Measurements from ENCODE around the gene COL5A1.
"Not testable (repeated sequence)": the region's sequence is repeated elsewhere in the genome, so short reads cannot be mapped to it uniquely, and the experiment has no call there.

COL5A1 gene

DNA sequence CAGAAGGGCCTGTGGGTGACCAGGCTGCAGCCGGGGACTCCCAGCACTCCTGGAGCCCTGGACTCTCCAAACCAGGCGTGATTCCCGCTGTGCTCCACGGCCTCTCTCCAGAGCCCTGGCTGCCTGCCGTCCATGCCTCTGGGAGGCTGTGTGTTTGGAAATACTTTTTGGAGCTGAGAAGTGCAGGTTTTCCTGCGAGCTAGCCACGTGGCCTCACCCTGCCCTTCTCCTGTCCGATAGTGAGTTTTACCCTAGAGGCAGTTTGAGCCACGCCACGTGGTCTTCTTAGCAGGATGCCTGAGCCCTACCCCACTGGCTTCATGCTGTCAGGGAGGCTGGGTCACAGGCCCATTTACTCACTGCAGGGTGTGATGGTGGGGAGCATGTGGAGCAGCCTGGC is 71.3 kb downstream of the COL5A1 start:
- no peak for DNase-seq

DNA sequence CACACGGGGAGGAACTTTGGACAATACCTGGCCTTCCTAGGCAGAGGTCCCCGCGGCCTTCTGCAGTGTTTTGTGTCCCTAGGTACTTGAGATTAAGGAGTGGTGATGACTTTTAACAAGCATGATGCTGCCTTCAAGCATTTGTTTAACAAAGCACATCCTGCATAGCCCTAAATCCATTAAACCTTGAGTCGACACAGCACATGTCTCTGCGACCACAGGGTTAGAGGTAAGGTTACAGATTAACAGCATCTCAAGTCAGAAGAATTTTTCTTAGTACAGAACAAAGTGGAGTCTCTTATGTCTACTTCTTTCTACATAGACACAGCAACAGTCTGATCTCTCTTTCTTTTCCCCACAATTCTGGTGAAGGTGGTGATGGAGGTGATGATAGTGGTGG is 73.9 kb downstream of the COL5A1 start:
- DNase-seq: not testable (repeated sequence)

DNA sequence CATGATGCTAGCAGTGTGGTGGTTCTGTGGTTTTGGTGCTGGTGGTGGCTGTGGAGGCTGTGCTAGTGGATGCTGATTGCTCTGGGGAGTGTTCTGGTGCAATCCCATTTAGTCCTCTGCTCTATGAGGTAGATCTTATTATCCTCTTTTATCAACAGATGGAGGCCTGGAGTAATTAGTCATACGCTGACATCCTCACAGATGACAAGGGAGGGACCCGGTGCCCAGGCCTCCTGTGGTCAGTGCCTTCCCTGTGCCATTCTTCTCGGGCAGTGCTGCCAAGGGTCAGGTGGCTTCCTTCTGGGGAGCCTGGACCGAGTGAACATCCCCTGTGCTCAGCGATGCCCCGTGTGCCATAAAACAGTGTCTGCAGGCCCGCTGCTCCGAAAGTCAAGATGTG is 74.5 kb downstream of the COL5A1 start:
- no peak for DNase-seq

DNA sequence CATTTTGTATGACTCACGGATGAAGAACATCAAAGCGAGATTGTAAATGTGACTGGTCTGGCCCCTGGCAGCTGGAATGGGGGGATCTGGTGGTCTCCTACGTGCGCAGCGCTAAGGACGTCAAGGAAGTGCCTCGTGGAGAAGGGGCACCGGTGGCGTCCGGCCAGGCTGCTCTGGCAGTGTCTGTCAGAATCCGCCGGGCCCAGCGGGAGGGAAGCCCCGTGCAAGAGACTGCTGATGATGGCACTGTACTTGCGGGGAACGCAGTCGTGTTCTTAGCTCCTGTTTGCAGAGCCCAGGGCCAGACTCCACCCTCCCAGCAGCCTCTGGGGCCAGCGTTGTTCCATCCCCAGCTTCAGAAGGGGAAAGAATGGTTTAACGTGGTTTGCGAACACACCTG is 75.5 kb downstream of the COL5A1 start:
- no peak for DNase-seq

DNA sequence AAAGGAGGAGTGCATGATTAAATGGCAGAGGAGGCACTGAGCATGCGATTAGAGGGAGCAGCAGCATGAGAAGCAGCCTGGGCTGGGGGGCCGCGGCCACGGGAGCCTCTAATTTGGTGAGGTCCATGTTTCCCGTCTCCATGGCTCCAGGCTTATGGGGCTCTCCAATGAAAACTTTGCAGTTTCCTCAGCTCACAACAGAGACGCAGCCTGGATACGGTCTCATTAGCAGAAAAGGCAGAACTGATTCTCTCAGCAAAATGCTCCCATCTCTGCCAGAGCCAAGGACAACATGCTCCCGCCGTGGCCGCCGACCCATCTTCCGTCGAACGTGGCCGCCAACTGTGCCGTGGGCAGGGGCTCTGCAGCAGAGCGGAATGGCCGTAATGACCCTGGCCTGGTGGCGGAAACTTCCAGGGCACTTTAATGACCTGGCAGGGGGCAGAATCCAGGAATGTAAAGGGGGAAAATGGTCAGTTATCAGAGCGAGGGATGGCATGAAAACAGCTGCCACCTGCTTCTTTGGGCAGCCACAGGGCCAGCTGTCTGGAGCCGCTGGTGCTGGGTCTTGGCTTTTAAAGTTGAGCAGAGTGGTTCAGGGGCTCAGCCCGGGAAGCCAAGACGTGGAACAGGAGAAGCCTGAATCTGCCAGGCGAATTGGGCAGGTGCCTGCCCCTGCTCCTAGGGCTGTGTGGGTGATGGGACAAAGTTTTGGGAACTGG is 76.5 kb downstream of the COL5A1 start:
- DNase-seq: no peak

DNA sequence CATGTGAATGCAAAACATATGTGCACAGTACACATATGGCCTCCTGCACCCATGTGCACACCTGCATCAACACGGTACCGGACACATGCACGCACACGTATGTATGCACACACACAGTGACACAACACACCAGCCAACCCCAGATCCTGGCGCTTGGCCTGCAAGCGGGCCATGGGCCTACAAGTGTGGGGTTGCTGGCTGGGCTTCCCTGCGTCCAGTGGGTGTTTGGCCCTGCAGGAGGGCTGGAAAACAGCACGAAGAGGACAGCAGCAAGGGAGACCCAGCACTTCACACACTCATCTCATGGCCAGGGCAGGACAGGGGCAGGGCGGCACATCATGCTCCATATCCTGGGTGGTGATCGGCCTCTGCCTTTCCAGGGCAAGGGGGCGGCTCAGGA is 77.7 kb downstream of the COL5A1 start:
- DNase-seq: no peak

DNA sequence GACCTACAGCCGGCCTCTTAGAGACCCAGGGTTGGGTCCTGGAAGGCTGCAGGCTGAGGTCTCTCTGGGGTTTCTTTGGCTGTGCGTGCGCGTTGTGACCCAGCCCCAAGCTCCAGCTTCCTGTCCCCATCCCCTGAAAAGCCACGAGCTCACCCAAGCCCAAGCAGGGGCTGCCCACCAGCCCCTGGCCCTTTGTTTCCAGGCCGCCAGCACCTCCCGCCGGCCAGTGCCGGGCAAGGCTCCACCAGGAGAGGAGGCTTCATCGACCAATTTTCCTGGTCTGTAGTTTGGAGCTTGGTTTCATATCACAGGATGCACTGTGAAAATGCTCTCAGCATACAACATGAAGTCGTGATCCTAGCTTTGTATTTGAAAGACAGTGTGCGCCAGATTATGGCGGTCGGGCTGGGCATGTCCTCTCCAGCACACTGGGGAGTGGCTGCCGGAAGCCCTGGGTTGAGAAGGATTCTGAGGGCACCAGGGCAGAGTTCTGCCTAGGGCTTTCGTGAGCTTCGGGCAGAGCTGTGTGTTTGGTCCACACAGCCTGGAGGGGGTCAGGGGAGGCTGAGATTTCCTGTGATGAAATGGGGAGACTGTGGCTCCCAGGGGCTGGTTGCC is 78.6 kb downstream of the COL5A1 start:
- DNase-seq: no peak

DNA sequence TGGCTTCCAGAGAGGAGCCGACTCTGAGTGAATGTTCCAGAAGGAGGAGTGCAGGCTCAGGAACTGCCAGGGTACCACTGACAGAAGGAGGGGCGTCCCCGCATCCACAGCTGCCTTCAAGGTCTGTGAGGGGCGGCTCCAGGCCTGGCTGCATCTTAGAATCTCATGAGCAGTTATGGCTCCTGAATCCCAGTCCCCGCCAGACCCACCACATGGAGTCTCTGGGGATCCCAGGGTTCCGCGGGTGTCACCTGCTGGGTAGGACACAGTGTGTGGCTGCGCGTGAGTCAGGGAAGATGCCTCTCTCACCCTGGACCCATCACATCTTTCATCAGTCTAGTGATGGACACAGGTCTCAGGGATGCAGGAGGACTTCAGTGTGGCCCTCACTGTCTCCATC is 79.2 kb downstream of the COL5A1 start:
- no peak for DNase-seq

DNA sequence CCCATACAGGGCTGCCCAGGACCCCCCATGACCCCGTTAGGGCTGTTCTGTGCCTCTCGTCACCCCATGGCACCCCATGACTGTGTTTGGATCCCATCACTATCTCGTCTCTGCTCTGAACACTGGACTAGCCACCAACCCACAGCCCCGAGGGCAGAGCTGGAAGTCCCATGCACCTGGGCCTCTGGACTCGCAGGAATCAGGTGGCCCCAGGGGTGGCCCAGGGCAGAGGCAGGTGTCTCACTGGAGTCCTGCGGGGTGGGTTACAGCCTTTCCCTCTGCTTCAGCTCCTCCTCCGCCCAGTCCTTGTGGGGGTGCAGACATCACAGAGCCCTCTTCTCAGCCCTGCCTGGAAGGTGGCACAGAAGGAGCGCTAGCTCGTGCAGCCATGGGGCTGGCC is 79.7 kb downstream of the COL5A1 start:
- DNase-seq: no peak

DNA sequence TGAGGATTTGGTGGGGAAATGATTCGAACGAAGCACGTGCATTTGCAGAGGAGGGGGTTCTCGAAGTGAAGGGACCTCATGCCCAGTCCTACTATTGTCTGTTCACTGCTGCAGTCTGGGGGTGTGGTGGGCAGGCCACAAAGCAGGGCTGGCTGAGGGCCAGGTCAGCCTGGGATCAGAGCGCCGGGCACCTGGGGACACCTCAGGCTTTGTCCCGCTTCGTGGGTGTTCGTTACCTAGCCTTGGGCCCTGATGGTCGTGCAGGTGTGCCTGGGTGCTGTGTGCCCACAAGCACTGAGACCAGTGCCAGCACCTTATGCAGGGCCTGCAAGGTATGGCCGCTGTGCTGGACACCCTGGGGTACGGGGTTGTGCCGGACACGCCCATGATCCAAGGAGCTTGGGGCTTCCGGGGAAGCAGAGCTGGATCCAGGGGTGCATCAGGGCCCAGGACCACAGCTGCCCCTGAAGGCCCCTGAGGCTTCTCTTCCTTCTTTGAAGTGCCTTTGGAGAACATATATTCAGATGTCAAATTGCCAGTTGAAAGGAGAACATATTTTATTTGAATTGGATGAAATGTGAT is 80.6 kb downstream of the COL5A1 start:
- no peak for DNase-seq

DNA sequence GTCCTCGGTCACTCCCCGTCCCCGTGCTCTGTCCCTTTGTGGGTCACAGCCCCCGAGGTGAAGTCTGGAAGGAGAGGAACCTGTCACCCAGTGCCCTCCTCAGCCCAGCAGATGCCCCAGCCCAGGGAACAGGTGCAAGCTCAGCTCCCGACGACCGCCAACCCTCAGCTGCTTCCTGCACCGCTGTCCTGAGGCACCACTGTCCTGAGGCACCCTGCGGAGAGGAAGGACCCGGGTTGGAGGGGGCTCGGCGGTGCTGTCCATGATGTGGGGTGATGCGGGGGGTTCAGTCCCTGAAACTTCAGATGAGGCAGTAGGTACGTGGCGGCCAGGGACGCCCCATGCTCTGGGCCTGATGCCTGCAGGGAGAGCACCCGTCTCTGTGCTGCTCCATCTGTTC is 81.4 kb downstream of the COL5A1 start:
- no peak for DNase-seq

DNA sequence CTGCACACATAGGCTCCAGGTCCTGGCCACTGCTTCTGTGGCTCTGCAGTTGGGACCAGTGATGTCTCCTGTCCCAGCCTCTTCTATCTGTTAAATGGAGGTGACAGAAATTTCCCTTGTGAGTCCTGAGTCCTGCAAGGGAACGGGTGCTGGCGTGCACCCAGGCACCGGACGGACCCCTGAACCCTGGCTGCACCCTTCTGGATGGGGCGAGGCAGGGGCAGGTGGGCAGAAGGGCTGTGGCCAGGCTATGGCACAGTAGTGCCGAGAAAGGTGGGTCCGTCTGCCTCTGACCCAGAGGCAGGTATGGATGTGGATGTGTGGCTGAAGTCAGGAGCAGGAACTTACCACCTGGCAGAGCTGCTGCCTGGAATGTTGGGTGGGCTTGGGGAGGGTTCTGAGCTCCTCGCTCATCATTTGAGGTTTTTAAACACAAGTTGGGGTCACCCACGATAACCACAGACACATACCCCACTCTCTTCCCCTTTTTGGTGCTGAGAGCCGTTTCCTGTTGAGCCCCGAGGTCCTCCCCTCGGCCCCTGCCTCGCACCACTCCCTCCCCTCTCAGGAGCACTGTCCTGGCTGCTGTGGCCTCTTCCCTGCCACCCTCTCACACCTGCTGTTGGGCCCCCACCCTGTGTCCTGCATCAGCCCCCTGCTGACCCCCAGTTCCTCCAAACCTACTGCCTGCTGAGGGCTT is 82.0 kb downstream of the COL5A1 start:
- DNase-seq: no peak

DNA sequence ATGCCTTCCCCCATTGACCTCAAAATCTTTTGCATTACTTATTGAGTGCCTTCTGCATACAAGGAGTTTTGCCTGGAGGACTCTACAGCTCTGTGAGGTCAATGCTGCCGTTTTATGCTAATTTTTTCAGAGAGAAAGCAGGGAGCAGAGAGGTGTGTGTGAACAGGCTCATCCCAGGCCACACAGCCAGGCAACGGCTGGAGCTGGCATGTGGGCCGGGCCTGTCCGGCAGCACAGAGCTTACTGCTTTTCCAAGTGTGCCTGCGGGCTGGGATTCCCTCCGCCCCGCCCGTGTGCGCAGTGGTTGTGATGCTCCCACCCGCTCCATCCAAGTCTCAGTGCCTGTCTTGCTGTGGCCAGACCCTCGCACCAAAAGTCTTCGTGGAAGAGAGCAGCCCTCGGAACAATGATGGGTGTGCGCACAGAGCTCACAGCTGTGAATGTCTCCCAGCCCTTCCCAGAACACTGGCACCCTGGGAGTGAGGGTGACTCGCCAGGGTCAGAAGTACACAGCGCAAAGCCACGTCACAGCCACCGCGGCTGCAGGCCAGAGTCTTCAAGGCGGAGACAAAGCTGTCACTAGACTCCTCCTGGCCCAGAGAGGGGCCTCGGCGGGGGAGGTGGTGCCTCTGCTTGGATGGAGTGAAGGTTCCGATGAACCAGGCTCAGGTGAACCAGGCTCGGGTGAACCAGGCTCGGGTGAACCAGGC is 82.8 kb downstream of the COL5A1 start:
- DNase-seq: no peak

DNA sequence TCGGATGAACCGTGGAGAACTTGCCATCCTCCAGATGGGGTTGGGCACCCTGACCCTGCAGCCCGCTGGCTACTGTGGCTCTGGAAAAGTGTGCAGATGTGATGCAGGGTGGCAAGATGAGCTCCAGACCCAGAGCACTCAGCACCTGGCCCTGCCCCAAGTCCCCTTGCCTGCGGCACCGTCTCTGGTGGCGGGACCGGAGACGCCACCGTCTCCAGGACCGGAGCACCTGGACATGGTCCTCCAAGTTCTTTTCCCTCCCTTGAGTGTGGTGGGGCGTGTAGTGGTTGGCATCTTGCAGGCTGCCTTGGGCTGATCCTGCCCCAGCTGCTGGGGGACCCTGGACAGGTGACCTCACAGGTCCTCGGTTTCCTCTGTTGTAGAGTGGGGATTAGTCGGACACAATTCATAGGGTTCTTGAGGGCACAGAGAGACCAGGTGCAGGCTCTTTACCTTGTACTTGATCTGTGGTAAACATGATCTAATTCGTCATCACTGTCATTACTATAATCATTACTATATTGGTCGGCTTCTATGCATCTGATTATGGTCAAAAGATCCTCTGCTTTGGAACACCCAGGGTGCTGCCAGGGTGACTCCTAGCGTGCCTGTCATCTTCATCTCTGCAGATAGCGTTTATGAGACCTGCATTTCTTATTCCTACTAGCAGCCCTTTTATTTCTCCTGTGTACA is 83.5 kb downstream of the COL5A1 start:
- DNase-seq: no peak

DNA sequence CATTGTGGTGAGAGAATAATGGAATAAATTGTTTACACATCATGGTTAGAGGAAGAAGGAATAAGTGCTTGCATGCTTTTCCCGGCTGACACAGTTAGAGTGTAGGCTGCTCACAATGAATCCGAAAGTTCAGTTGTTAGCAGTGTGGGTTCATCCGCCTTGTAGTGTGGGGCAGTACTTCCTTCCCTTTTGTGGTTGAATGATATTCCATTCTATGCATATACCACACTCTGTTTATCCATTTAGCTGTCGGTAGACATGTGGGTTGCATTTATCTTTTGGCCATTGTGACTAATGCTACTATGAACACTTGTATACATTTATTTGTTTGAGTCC is 84.0 kb downstream of the COL5A1 start:
- no peak for DNase-seq

DNA sequence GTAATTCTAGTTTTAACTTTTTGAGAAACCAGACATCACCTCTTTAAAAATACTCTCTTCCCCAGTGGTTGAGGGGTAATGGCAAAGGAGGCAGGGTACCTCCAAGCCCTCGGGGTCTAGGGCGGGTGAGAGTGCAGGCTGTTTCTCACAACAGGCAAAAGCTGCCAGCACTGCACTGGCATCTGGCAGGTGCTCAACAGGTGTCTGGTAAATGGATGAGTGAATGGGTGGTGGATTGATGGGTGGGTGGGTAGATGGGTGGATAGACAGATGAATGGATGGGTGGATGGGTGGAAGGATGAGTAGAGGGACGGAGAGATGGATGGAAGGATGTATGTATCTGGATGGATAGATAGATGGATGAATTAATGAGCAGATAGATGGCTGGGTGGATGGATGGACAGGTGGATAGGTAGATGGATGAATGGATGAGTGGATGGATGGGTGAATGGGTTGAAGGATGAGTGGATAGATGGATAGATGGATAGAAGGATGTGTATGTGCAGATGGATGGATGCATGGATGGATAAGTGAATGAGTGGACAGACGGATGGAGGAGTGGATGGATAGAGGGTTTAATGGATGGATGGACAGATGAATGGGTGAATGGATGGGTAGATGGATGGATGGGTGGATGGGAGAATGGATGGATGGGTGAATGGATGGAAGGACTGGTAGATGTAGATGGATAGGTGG is 84.6 kb downstream of the COL5A1 start:
- DNase-seq: no peak

DNA sequence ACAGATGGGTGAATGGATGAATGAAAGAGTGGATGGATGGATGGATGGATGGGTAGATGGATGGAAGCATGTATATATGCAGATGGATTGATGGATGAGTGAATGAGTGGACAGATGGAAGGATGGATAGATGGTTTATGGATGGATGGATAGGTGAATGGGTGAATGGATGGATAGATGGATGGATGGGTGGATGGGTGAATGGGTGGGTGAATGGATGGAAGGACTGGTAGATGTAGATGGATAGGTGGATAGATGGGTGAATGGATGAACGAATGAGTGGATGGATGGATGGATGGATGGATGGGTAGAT is 85.1 kb downstream of the COL5A1 start:
- no peak for DNase-seq

DNA sequence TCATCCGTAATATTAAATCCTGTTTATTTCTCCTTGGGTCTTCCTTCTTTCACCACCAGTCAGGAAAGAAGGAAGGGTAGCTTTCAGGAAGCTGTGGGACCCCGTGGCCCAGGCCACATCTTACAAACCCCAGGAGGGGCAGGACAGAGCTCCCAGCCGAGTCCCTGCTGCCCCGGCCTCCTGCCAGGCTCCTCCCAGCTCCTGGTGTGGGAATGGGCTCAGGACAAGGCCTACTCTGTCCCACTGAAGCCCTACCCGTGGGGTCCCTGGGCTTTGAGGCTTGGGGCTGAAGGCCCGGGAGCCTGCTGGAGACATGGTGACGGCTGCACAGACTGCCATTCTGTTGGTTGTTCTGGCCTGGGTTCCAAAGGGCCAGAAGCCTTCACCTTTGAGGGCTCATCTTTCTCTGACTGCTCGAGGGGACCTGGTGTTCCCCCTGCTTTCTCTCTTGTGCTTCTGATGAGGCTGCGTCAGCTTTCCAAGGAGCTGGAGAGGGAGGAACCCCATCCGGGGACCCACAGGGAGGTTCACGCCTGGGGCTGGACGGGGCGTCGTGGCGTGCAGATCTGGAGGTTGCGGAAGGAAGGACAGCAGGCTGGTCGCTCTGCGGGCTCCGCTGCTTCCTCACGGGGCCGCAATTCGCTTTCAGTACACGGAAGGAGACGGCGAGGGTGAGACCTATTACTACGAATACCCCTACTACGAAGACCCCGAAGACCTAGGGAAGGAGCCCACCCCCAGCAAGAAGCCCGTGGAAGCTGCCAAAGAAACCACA is 86.6 kb downstream of the COL5A1 start:
- DNase-seq: no peak

DNA sequence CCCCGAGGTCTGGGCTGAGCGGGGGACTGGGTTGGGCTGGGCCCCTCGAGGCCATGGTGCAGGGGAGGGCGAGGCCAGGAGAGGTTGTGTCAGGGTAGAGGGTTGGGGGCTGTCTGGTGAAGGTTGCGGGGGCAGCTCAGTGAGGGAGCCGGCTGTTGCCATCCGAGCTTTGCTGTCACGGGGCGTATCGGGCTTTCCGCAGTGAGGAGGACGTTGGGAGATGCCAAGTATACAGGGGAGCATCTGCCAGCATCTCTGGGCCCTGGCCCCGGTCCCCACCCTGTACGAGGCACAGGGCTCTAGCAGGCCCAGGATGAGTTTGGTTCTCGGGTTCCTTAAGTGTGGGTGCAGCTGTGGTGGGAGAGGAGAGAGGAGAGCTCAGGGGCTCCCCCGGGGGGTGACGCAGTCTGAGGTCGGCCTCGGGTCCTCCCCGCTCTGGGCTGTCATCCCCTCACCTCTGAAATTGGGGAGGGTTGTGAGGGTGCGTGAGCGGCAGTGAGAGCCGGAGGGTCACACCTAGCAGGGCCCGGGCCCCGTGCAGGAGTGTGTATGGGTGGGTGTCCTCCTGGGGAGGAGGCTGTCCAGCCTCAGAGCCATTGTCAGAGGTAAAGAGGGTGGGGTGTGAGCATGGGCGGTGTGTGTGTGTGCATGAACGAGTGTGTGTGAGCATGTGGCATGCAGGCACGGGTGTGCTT is 87.3 kb downstream of the COL5A1 start:
- no peak for DNase-seq

DNA sequence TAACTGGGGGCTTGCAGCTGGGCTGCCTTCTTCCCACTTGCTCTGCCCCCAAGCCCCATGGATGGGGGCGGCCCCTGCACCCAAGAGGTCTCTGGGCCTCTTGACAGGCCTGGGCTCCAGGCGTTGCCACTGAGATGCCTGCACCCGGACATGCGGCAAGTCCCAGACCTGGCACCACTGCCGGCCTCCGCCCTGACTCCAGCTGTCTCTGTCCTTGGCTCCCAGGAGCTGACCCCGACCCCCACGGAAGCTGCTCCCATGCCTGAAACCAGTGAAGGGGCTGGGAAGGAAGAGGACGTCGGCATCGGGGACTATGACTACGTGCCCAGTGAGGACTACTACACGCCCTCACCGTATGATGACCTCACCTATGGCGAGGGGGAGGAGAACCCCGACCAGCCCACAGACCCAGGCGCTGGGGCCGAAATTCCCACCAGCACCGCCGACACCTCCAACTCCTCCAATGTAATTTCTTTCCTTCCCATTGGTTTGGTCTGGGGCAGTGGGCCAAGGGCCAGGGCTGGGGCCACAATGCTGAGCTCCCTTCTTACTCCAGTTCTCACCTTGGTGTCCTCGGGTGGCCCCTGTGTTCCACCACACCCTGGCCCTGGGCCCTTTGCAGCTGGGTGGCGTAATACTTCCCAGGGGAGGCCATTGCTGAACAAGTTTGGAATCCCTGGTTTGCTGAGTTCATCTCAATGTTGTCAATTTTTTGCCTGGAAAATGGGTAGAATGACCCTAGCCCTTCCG is 88.6 kb downstream of the COL5A1 start:
- no peak for DNase-seq

All from activated CD4-positive, CD25-positive, alpha-beta regulatory T cell treated with anti-CD3 and anti-CD28 coated beads, Interleukin-2, amount 50 U/mL, for 72 hours (primary cell).